Smooth muscle cell (in vitro differentiated cells): ENCODE data around the gene GIGYF2. TPM values are rescaled to one million over a fixed set of nuclear protein-coding genes. Genes with fewer than 3 reads are reported as not detected.

ENCODE experiments used
- DNase-seq: peaks from one replicate; lab custom pipeline; 2025; ENCODE audit not compliant: unreplicated experiment; lab: John Stamatoyannopoulos, UW
- H2AFZ ChIP-seq: fragments of 200-600 bp; sonication (generic); 2 replicates; pipeline ENCODE4 v1.6.0; 2016; ENCODE audit warnings: antibody characterized with exemption, low read depth, mild to moderate bottlenecking
- H3F3A ChIP-seq: fragments of 200-600 bp; sonication (generic); 2 replicates; pipeline ENCODE4 v1.6.0; 2017; ENCODE audit warnings: antibody characterized with exemption, low read depth
- H3K27ac ChIP-seq: fragments of 200-600 bp; sonication (generic); 2 replicates; pipeline ENCODE4 v1.5.1; 2016; ENCODE audit warnings: low read depth, mild to moderate bottlenecking
- H3K27me3 ChIP-seq: fragments of 200-600 bp; sonication (generic); 2 replicates; pipeline ENCODE4 v1.6.1; 2016; ENCODE audit warnings: low read depth, mild to moderate bottlenecking
- H3K36me3 ChIP-seq: fragments of 200-600 bp; sonication (generic); 2 replicates; pipeline ENCODE4 v1.5.1; 2016; ENCODE audit warnings: low read depth
- H3K4me1 ChIP-seq: fragments of 200-600 bp; sonication (generic); 2 replicates; pipeline ENCODE4 v1.5.1; 2016; ENCODE audit warnings: low read depth
- H3K4me2 ChIP-seq: fragments of 200-600 bp; sonication (generic); 2 replicates; pipeline ENCODE4 v1.6.0; 2016; ENCODE audit warnings: mild to moderate bottlenecking
- H3K4me3 ChIP-seq: fragments of 200-600 bp; sonication (generic); 2 replicates; pipeline ENCODE4 v1.5.1; 2016; ENCODE audit warnings: mild to moderate bottlenecking
- H3K79me2 ChIP-seq: fragments of 200-600 bp; sonication (generic); 2 replicates; pipeline ENCODE4 v1.6.0; 2016; ENCODE audit warnings: low read depth, mild to moderate bottlenecking
- H3K9ac ChIP-seq: fragments of 200-600 bp; sonication (generic); 2 replicates; pipeline ENCODE4 v1.6.0; 2016; ENCODE audit warnings: low read depth
- H3K9me3 ChIP-seq: fragments of 200-600 bp; sonication (generic); replicated peaks from 2 replicates; pipeline ENCODE4 v1.5.1; 2016; ENCODE audit warnings: low read depth
- H4K20me1 ChIP-seq: fragments of 200-600 bp; sonication (generic); 2 replicates; pipeline ENCODE4 v1.6.0; 2016; ENCODE audit warnings: low read depth
- WGBS: methylation state at CpG from one replicate; pipeline ENCODE4 v1.1.7; 2016; ENCODE audit warnings: low lambda C conversion rate; 5-methylcytosine and 5-hydroxymethylcytosine counted together
- polyA plus RNA-seq: library from polyadenylated mRNA; unstranded; fragments of >200 nt; fragmentation: Nextera tagmentation; extraction: Ambion mirVana; gene quantifications from 2 replicates; pipeline ENCODE4 v1.2.1, GENCODE V29; 2016
- total RNA-seq: library from RNA; depleted of rRNA; stranded (reverse); fragments of >200 nt; gene quantifications from 2 replicates; pipeline ENCODE4 v1.2.3, GENCODE V29; 2014
- TF ChIP-seq, protein P1 (sequence below): fragments of 200-600 bp; sonication (generic); IDR thresholded peaks from 2 replicates; pipeline ENCODE4 v1.5.1; 2017; ENCODE audit warnings: borderline replicate concordance, mild to moderate bottlenecking, antibody characterized with exemption; ENCODE audit not compliant: insufficient read depth, poor library complexity, severe bottlenecking

GIGYF2 gene
- total and polyA plus RNA-seq, 2 experiments from 2014 or later = 16.2 to 57.6 TPM

DNA sequence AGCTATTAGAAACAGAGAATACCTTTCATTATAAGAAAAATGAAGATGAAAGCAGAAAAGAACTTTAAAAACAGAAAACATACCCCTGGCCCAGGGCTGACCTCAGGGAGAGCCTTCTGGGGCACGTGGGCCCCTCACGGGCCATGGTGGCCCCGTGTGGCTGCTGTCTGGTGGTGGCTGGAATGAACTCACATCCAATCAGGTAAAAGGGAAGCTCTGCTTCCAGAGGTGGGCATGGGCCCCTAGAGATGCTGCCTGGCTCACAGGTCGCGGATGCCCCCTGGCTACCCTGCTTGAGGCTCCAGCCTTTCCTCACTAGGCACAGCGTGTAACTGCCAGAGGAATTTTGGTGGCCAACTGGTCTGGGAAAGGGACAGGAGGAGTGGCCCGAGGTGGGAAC is 189.5 kb downstream of the GIGYF2 start:
- WGBS = 94% methylated on average over 7 of the region's 7 CpGs

DNA sequence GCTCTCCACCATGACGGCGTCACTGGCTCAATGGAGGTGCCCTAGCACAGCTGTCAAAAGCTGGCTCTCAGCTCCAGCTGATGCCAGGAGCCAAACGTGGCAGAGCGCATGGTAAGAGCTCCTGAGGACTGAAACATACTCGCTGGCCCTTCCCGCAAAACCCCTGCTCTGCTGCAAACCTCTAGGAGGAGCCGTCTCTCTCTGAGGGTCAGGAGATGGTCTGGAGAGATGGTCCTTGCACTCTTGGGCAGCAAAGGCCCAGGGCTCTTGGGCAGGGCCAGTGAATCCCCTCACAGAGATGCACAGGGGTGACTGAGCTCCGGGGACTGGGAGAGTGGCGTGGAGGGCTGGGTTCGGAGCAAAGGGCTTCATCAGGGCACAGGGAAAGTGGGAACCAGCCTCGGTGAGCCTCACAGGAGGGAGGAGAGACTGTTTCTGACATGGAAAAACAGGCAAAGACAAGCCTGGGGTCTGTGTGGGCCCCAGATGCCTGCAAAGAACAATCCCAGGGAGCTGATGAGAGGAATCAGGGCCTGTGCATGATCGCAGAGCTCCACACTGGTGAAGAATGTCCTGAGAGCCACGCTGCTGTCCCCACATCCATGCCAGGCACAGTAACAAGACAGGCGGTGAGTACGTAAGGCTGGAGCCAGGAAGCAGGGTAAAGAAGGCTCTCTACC is 190.2 kb downstream of the GIGYF2 start:
- TF ChIP-seq, protein P1, sequence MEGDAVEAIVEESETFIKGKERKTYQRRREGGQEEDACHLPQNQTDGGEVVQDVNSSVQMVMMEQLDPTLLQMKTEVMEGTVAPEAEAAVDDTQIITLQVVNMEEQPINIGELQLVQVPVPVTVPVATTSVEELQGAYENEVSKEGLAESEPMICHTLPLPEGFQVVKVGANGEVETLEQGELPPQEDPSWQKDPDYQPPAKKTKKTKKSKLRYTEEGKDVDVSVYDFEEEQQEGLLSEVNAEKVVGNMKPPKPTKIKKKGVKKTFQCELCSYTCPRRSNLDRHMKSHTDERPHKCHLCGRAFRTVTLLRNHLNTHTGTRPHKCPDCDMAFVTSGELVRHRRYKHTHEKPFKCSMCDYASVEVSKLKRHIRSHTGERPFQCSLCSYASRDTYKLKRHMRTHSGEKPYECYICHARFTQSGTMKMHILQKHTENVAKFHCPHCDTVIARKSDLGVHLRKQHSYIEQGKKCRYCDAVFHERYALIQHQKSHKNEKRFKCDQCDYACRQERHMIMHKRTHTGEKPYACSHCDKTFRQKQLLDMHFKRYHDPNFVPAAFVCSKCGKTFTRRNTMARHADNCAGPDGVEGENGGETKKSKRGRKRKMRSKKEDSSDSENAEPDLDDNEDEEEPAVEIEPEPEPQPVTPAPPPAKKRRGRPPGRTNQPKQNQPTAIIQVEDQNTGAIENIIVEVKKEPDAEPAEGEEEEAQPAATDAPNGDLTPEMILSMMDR = no peak
- no peaks in the 10 kb centered on the region for H4K20me1 ChIP-seq
- H3K36me3 ChIP-seq = no peaks in the 10 kb centered on the region
- no peaks in the 10 kb centered on the region for H3F3A ChIP-seq
- no peak overlapping the region for H3K4me2 ChIP-seq
- H3K4me1 ChIP-seq = no peaks in the 10 kb centered on the region
- no peaks in the 10 kb centered on the region for H3K9me3 ChIP-seq
- no peak overlapping the region for H3K27ac ChIP-seq
- H3K27me3 ChIP-seq = no peaks in the 10 kb centered on the region
- 81% methylated on average over 15 of the region's 15 CpGs for WGBS
- no peak for DNase-seq
- H3K9ac ChIP-seq = no peak overlapping the region
- no peak overlapping the region for H3K4me3 ChIP-seq
- H3K79me2 ChIP-seq = no peaks in the 10 kb centered on the region
- H2AFZ ChIP-seq = no peak overlapping the region

More for the DNA sequence above, 189.5 kb downstream of the GIGYF2 start:
- H3K27ac ChIP-seq = no peak overlapping the region
- TF ChIP-seq, protein P1 = no peak
- H3K27me3 ChIP-seq = no peaks in the 10 kb centered on the region
- no peak for DNase-seq
- H3K36me3 ChIP-seq = no peaks in the 10 kb centered on the region
- no peaks in the 10 kb centered on the region for H3K4me1 ChIP-seq
- H4K20me1 ChIP-seq = no peaks in the 10 kb centered on the region
- no peak overlapping the region for H3K4me3 ChIP-seq
- H3K79me2 ChIP-seq = no peaks in the 10 kb centered on the region
- no peaks in the 10 kb centered on the region for H3K9me3 ChIP-seq
- H3K9ac ChIP-seq = no peak overlapping the region
- H3K4me2 ChIP-seq = no peak overlapping the region
- no peaks in the 10 kb centered on the region for H3F3A ChIP-seq
- no peak overlapping the region for H2AFZ ChIP-seq

DNA sequence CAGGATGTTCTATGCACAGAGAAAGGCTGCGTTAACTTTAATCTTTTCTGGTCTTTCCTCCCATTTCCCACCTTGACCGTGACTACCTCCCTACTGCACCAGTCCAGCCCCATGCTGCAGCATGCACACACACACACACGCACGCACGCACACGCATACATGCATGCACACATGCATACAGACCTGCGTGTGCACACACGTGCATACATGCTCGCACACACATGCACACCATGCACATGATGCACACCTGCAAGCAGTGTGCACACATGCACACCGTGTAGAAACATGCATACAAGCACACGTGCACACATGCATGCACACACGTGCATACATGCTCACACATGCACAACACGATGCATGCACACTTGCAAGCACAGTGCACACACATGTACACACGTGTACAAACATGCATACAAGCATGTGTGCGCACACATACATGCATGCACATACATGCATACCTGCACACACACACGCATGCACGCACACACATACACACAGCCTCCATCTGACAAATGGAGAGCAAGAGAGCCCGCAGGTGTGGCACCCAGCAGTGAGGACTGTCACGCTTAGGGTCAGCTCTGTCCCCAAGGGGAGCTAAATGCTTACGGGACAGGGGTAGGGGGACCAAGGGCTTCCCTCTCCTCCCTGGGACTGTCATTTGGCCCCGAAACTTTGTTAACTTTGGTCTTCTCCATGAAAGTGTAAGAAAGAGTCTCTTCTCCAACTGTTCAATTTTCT is 191.1 kb downstream of the GIGYF2 start:
- no peak overlapping the region for H3K4me2 ChIP-seq
- no peaks in the 10 kb centered on the region for H4K20me1 ChIP-seq
- no peaks in the 10 kb centered on the region for H3K9me3 ChIP-seq
- H3K79me2 ChIP-seq = no peaks in the 10 kb centered on the region
- no peak overlapping the region for H2AFZ ChIP-seq
- no peaks in the 10 kb centered on the region for H3K4me1 ChIP-seq
- TF ChIP-seq, protein P1 = no peak
- H3K27me3 ChIP-seq = no peaks in the 10 kb centered on the region
- no peak overlapping the region for H3K9ac ChIP-seq
- H3F3A ChIP-seq = no peaks in the 10 kb centered on the region
- H3K36me3 ChIP-seq = no peaks in the 10 kb centered on the region
- WGBS = 94% methylated on average over 21 of the region's 21 CpGs
- H3K27ac ChIP-seq = no peak overlapping the region
- no peak overlapping the region for H3K4me3 ChIP-seq
- DNase-seq = no peak
